ENCODE results near the gene AXIN2.

DNA sequence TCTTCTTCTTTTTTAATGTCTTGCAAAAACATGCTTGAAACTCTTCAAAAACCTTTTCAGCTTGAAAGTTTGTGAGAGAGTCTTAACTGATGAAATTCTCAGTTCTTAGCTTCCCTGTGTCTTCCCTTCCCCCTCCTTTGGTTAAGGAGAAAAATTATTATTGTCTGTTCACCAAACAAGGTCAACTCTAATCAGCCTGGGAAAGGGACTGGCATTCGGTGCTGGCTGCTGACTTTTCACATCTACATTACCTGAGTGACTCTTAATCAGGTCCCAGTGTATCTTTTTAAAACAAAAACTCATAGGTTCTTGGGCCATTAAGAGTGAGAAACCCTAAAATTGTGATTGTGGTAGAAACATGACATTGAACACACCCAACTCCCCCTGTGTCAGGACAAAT lies 39.1 kb upstream of the AXIN2 start:
- TF ChIP-seq, protein P1, sequence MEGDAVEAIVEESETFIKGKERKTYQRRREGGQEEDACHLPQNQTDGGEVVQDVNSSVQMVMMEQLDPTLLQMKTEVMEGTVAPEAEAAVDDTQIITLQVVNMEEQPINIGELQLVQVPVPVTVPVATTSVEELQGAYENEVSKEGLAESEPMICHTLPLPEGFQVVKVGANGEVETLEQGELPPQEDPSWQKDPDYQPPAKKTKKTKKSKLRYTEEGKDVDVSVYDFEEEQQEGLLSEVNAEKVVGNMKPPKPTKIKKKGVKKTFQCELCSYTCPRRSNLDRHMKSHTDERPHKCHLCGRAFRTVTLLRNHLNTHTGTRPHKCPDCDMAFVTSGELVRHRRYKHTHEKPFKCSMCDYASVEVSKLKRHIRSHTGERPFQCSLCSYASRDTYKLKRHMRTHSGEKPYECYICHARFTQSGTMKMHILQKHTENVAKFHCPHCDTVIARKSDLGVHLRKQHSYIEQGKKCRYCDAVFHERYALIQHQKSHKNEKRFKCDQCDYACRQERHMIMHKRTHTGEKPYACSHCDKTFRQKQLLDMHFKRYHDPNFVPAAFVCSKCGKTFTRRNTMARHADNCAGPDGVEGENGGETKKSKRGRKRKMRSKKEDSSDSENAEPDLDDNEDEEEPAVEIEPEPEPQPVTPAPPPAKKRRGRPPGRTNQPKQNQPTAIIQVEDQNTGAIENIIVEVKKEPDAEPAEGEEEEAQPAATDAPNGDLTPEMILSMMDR (IDR thresholded peaks at IDR 0.05) = no peak
- TF ChIP-seq POLR2A (IDR thresholded peaks at IDR 0.05) = no peak
